ENCODE results near the gene PLXNA2. TPM values are rescaled to one million over a fixed set of nuclear protein-coding genes. Genes with fewer than 3 reads are reported as not detected.

PLXNA2 gene
- total RNA-seq, 4 donors from 2014 or later = 12.2 to 45.7 (median 21.8) TPM

DNA sequence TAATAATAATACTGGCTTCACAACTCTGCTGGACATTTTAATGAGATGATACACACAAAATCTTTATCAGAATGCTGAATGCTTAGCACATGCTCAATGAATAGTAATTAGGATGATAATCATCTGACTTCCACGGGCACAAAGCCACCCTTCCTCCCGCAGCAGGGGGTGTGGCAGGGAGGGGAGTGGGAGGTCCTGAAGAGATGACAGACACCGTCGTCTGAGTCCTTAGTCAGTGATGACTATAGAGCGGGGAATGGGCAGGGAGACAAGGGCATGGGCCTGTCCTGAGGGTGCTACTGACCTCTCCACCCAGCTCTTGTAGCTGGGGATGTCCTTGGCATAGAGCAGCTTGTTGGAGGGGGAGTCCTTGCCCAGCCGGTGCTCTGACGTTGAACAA, 215.7 kb downstream of the PLXNA2 start:
- H3K27ac ChIP-seq = no peak overlapping the region
- H3K27me3 ChIP-seq = no peaks in the 10 kb centered on the region
- peaks cover 37 to 39% of the 10 kb centered on the region in 2 donors for H3K4me1 ChIP-seq
- no peak overlapping the region for H3K4me3 ChIP-seq (replicated peaks in 1 of 3)
- no peak for DNase-seq
- WGBS, 2 donors = 86 to 89% methylated on average over 7 of the region's 7 CpGs
- TF ChIP-seq, protein P1, sequence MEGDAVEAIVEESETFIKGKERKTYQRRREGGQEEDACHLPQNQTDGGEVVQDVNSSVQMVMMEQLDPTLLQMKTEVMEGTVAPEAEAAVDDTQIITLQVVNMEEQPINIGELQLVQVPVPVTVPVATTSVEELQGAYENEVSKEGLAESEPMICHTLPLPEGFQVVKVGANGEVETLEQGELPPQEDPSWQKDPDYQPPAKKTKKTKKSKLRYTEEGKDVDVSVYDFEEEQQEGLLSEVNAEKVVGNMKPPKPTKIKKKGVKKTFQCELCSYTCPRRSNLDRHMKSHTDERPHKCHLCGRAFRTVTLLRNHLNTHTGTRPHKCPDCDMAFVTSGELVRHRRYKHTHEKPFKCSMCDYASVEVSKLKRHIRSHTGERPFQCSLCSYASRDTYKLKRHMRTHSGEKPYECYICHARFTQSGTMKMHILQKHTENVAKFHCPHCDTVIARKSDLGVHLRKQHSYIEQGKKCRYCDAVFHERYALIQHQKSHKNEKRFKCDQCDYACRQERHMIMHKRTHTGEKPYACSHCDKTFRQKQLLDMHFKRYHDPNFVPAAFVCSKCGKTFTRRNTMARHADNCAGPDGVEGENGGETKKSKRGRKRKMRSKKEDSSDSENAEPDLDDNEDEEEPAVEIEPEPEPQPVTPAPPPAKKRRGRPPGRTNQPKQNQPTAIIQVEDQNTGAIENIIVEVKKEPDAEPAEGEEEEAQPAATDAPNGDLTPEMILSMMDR (IDR thresholded peaks at IDR 0.05) = no peak
- no peak for TF ChIP-seq POLR2A (IDR thresholded peaks at IDR 0.05)
- no peaks in the 10 kb centered on the region for H3K9me3 ChIP-seq
- H3K36me3 ChIP-seq = peaks cover 9 to 12% of the 10 kb centered on the region in 2 donors
- intact Hi-C loops (cut with DNase I) = loop anchor here (5.0 kb wide), 1 partner anchor 54 kb away; no protein-coding TSS in a partner anchor

DNA sequence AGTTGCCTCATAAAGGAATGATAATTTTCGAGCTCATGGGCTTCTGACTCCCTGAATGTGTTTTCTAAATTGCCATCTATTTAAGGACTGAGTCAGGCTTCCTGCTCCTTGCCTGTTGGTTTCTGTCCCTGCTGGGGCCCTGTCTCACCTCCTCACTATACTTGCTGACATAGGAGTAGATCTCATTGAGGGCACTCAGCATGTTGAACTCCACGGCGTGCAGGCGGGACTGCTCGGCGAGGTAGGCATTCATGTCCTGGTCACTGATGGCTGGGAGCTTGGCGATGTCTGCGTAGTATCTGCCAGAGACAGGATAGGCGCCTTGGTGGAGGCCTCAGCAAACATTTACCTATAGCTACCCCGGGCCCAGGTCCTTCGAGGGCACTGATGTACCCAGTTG, 216.3 kb downstream of the PLXNA2 start:
- TF ChIP-seq, protein P1 (IDR thresholded peaks at IDR 0.05) = no peak
- no peak for TF ChIP-seq POLR2A (IDR thresholded peaks at IDR 0.05)
- Histone ChIP-seq H3K27me3 (no peaks in the 10 kb centered on the region), H3K4me3 (replicated peaks in 1 of 3) (no peak overlapping the region), H3K9me3 (no peaks in the 10 kb centered on the region), H3K27ac (no peak overlapping the region), H3K36me3 (peaks cover 9 to 12% of the 10 kb centered on the region in 2 donors), H3K4me1 (peaks cover 37% of the 10 kb centered on the region in 2 donors)
- no peak for DNase-seq
- WGBS, 2 donors = 91 to 97% methylated on average over 11 of the region's 11 CpGs
- intact Hi-C loops (cut with DNase I) = loop anchor here (5.0 kb wide), 1 partner anchor 54 kb away; no protein-coding TSS in a partner anchor

DNA sequence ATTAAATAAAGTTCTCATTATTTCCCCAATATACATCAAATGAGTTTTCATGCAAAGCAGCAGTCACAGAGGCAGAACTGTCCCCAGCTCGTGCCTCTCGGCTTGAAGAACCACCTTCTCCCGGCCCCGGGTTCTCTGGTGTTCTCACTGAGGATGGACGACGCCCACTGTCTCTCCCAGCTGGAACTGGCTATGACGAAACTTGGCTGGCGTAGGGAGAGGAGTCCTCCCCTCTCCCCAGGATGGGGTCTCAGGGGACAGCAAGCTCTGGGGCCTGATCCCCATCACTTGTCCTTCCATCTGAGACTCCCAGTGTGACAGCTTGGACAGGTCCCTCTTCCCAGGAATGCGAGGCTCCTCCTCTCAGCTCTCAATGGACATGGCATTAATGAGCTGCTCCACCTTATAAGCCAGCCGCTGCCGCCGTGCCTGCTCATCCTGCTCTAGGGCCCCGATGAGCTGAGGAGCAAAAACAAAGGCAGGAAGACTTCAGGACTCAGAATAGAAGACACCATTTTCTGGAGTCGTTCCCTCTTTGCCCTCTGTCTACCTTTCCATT, 217.2 kb downstream of the PLXNA2 start:
- peaks cover 9 to 12% of the 10 kb centered on the region in 2 donors for H3K36me3 ChIP-seq
- H3K27me3 ChIP-seq = no peaks in the 10 kb centered on the region
- TF ChIP-seq, protein P1 (IDR thresholded peaks at IDR 0.05) = no peak
- TF ChIP-seq POLR2A (IDR thresholded peaks at IDR 0.05) = no peak
- no peak overlapping the region for H3K4me3 ChIP-seq (replicated peaks in 1 of 3)
- H3K4me1 ChIP-seq = peaks cover 28 to 29% of the 10 kb centered on the region in 2 donors
- DNase-seq = no peak
- 87 to 93% methylated on average over 14 of the region's 14 CpGs for WGBS, 2 donors
- intact Hi-C loops (cut with DNase I) = loop anchor here (5.0 kb wide), 1 partner anchor 55 kb away; no protein-coding TSS in a partner anchor
- H3K9me3 ChIP-seq = no peaks in the 10 kb centered on the region
- no peak overlapping the region for H3K27ac ChIP-seq

DNA sequence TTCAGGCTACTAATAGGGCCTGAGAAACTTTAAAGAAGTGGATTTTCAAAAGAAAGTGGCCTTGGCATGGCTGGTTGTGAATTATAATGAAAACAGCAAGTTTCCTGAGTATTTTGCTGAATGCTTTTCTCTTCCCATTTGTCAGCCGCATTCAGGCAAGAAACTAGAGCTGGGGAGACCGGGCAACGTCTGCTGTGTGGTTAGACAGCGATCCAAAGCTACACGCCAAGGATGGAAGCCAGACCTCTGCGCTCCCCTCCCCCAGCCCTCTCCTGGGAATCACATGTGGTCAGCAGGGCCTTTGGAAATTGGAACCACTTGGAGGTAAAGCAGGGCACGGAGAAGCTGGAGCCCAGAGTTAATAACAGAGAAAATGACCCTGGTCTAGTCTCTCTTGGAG, 219.2 kb downstream of the PLXNA2 start:
- no peak for DNase-seq
- 83 to 86% methylated on average over 7 of the region's 7 CpGs for WGBS, 2 donors

DNA sequence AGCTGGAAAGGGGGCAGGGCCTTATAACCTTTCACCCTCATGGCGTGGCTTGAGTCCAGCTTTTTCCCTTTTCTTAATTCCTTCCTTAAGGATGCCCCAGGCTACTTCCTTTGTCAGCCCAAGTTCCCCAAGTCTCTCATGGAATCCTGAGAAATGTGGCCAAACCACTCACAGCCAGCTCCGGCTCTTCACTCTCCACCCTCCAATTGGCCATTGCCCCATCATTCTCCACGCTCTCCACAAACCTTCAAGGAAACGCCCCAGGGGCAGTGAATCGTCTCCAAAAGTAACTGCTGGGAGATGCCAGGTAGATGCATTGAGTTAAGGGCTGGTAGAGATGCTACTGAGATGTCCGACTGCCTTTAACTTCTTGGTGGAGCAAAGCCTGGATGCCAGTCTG, 219.8 kb downstream of the PLXNA2 start:
- intact Hi-C loops (cut with DNase I) = loop anchor here (5.0 kb wide), 2 partner anchors 68 to 218 kb away; partner anchors contain the start of gene PLXNA2
- H3K4me1 ChIP-seq = peaks cover 3 to 4% of the 10 kb centered on the region in 2 donors
- no peak for TF ChIP-seq POLR2A (IDR thresholded peaks at IDR 0.05)
- TF ChIP-seq, protein P1 (IDR thresholded peaks at IDR 0.05) = no peak
- H3K27ac ChIP-seq = no peak overlapping the region
- no peaks in the 10 kb centered on the region for H3K27me3 ChIP-seq
- H3K9me3 ChIP-seq = no peaks in the 10 kb centered on the region
- WGBS, 2 donors = 65 to 67% methylated on average over 6 of the region's 6 CpGs
- no peak overlapping the region for H3K4me3 ChIP-seq (replicated peaks in 1 of 3)
- peaks cover 9 to 12% of the 10 kb centered on the region in 2 donors for H3K36me3 ChIP-seq
- DNase-seq = no peak

More for the DNA sequence above, 219.2 kb downstream of the PLXNA2 start:
- Histone ChIP-seq H3K4me1 (peaks cover 9 to 10% of the 10 kb centered on the region in 2 donors), H3K9me3 (no peaks in the 10 kb centered on the region), H3K27me3 (no peaks in the 10 kb centered on the region), H3K27ac (no peak overlapping the region), H3K36me3 (peaks cover 9 to 12% of the 10 kb centered on the region in 2 donors), H3K4me3 (replicated peaks in 1 of 3) (no peak overlapping the region)
- TF ChIP-seq POLR2A (IDR thresholded peaks at IDR 0.05) = no peak
- intact Hi-C loops (cut with DNase I) = loop anchor here (5.0 kb wide), 1 partner anchor 57 kb away; no protein-coding TSS in a partner anchor
